Activated naive CD8-positive, alpha-beta T cell treated with anti-CD3 and anti-CD28 coated beads, Interleukin-2, amount 50 U/mL, for 16 hours (primary cell): ENCODE results near the gene SCN2A.

ENCODE experiments used
- DNase-seq: peaks from one replicate; pipeline ENCODE4 v3.0.0-alpha.2; 2020; ENCODE audit warnings: low read depth, low spot score

The SCN2A gene

GRCh38 chr2:165239230-165239629 is at the start of gene SCN2A:
TSS of gene SCN2A (plus strand) at chr2:165239414. CDS start at chr2:165295824, 56,410 bp downstream.
- no peak for DNase-seq

DNA sequence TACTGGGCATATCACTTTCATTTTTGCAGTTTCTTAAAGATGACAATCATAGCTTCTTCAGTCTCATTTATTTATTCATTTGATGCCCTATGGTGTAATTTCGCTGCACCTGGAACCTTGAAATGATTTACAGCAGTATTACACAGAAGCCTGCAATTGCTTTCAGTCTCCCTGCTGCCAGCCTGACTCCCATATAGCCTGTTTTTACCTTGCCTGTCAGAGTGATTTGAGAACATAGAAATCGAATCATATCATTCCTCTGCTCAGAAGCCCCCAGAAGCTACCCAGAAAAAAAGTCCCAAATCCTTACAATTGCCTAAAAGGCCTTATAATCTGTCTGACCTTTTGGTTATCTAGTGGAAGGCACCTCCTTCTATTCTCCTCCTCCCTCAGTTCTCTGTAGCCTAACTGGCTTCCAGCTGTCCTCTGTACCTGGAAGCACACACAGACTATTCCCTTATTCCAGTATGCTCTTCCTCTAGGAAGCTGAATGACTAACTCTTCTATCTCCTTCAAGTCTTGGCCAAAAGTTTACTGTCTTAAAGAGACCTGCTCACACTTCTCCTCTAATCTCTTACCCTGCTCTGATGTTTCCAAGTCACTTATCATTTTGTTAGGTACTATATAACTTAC is 48.0 kb upstream of the SCN2A start:
- no peak for DNase-seq

GRCh38 chr2:165192729-165193128 is 46.5 kb upstream of the SCN2A start:
- no peak for DNase-seq

DNA sequence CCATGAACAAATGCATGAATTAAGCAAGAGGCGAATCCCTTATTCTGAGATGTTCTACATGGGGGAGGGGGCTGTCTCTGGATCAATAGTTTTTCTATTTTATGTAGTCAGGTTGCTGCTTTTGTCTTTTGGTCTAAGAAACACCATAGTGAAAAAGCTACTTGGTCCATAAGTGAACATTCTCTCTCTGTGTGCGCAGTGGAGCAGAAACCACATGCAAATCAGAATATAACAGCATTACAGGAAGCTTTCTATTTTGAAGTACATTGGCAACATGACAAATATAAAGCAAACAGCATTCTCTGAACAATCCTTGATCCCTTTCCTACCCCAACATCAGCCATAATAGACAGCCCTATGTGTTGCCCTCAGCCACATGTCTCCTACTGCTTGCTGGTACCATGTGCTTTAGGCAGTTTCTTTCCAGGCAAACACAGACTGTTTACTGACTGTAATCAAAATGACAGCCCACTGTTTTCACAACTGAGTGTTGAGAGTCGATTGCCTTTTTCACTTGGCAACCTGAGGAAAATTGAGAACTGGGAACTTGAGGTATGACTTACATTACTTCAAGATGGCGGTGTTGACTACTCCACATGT is 45.9 kb upstream of the SCN2A start:
- DNase-seq, result no peak

- no peak for DNase-seq
Observed at GRCh38 chr2:165196411-165196810, 42.8 kb upstream of the SCN2A start.

- no peak for DNase-seq
Observed at GRCh38 chr2:165197346-165197745, 41.9 kb upstream of the SCN2A start.

GRCh38 chr2:165198181-165198580 is 41.0 kb upstream of the SCN2A start:
- DNase-seq, result no peak

DNA sequence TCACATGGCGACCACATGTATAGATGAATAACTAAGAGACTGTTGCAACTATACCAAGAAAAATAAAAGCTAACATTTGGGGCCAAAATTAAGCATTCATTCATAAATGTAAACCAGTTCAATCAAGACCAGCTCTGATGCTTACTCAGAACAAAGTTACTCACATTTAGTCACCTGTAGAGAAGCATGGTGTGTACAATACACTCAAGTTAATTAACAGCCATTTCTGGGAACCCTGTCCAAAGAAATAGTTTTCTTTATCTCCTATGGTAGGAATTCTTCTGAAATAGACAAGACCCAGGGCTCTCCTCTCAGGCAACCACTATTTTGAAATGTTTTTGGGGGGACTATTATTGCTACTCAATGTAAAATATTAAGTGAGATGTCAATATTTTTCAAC is 37.0 kb upstream of the SCN2A start:
- DNase-seq, result no peak

- DNase-seq, result no peak
Observed at GRCh38 chr2:165203689-165204559, 35.3 kb upstream of the SCN2A start, which contains the start of gene SCN3A. TSS of gene SCN3A (minus strand) at chr2:165204050. CDS start at chr2:165176394, 27,656 bp downstream.

- DNase-seq, result no peak
Observed at GRCh38 chr2:165205865-165206264, 33.3 kb upstream of the SCN2A start.

DNA sequence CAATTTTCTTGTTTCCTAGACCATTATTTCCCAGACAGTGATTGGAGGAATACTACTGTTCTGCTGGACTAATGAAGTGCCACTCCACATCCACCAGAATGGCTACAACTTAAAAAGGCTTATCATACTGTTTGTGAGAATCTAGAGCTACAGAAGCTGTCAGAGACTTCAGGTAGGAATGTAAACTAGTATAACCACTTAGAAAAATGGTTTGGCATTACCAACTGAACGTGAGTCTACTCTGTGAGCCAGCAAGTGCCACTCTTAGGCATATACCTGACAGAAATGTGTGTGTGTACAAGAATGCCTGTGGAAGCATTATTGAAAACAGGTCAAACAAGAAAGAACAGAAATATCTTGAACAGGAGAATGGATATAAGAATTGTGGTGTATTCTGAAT is 31.1 kb upstream of the SCN2A start:
- DNase-seq, result no peak

DNA sequence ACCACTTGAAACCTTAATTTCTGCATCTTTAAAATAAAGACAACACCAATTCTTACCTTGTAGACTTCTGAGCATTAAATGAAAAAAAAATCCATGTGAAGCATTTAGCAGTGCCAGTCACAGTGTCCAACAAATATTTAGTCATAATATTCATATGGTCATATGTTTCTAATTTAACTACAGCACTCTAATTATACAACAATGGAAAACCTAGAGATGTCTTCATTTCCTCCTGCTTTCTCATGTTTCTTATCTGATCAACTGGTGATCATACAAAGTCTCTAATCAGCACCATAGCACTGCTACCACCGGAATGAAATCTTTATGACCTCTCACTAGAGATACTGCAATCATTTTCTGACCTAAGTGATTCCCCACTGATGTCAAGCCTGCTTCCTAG is 25.1 kb upstream of the SCN2A start:
- DNase-seq, result no peak

- DNase-seq, result no peak
Observed at GRCh38 chr2:165219481-165219880, 19.7 kb upstream of the SCN2A start.

DNA sequence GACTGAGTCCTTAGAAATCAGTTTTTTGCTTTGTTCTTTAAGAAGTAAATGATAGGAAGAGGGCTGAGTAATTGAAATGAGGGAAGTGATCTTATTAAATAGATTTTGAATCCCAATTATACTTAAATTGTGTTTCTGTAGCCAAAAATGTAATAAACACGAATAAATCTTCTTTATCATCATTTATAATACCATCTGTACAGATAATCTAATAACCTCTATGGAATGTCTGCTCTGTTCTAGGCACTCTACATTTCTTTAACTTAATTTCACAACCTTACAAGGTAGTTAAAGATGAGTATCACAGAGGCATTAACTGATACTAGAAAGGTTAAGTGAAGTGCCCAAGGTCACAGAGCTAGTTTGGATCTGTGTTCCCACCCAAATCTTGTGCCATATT is 14.3 kb upstream of the SCN2A start:
- no peak for DNase-seq

GRCh38 chr2:165227571-165227970 is 11.6 kb upstream of the SCN2A start:
- no peak for DNase-seq

- no peak for DNase-seq
Observed at GRCh38 chr2:165237056-165237455, 2.2 kb upstream of the SCN2A start.

DNA sequence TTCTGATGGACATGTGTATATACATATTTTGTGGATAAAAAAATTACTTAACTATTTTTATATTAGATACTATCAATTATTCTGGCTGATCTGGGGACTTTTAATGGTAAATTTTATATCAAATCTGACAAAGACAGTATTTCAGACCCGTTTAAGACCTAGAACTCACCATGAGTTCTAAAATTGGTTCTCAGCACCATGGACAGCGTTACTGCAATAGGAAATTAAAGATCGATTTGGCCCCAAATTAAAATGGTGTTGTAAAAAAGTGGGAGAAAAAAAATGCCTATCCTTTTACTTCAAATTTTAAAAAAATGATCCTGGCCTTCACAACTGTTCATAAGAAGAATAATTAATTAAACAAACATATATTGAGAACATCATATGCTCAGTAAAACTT is 919 bp upstream of the SCN2A start:
- DNase-seq, result no peak

GRCh38 chr2:165239856-165240515 is 772 bp downstream of the SCN2A start:
- DNase-seq, result no peak

DNA sequence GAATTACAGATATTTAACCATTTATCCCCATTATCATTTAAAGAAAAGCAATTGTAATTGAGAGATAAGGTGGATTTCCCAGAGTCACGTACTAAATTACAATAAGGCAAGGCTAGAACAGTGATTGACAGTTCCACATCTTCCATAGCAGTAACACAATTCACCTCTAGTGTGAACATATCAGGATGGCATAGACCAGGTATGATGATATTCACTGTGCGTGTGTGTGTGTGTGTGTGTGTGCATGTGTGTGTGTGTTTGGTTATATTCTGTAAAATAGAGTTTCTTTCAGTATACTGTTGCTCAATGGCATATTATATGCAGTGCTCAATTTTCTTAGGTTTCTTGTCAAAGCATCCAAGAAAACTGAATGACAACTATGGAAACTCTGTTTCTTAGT is 1.7 kb downstream of the SCN2A start:
- no peak for DNase-seq

DNA sequence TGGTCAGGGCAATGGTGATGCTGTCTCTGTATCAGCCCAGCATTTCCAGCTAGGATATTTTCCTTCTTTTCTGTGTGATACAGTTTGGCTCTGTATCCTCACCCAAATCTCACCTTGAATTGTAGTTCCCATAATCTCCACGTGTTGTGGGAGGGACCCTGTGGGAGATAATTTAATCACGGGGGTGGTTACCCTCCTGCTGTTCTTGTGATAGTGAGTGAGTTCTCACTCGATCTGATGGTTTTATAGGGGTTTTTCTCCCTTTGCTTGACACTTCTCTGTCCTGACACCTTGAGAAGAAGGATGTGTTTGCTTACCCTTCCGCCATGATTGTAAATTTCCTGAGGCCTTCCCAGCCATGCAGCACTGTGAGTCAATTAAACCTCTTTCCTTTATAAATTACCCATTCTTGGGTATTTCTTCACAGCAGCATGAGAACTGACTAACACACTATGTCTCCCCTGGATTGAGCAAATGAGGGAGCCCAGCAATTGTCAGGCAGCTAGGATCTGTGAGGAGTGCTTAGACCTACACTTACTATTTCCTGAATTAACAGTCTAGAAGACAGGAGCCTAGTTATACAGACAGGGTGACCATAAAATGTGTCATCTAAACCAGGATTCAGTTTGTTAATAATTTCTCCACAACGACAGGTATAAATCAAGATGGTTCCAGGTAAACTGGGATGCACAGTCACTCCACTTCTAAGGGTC is 6.0 kb downstream of the SCN2A start:
- DNase-seq, result no peak

DNA sequence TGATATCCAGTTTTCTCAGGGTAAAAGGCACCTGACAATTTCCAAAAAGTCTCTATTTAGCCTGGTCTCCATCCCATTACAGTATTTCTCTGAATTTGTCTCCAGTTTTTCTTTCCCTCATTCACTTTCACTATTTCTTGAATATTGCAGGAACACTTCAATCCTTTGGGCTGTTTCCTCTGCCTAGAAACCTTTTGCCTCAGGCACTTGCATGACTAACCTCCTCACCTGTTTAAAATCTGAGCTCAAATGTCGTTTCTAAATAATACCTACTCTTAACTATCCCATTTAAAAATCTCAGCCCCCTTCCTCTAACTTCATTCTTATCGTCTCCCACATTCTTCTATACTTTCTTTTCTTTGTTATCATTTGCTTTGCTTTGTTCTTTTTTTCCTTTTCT is 9.0 kb downstream of the SCN2A start:
- DNase-seq, result no peak

DNA sequence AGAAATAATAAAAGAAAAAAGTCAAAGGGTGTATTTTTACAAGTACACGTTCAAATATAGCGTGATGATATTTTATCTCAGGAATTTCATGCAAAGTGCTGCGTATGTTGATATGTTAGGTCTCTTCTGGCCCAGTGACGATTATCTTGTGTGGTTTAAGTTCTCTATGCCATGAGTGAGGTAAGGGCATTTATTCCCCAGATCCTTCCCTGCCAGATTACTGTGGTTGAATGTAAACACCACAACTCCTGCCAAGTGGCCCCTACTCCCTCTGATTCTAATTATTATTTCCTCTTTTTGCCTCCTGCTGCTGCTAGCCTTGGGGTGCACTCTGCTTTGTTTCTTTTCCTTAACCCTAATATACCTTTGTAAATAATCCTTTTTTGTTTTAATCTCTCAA is 12.2 kb downstream of the SCN2A start:
- no peak for DNase-seq
